HCT116 (cell line): ENCODE measurements around the gene FAM234B. TPM values are rescaled to one million over a fixed set of nuclear protein-coding genes. Genes with fewer than 3 reads are reported as not detected.
A peak's percentile ranks its signal among the peaks of the same experiment; 100 is the strongest.

Experiments used
- ATAC-seq: fragments of 200-7000 bp; cut with Tn5 transposase; 2 replicates; pipeline ENCODE4 v1.9.1; 2020; ENCODE audit warnings: mild to moderate bottlenecking, moderate library complexity
- BruUV-seq: library from RNA; stranded (reverse); fragments of 400-500 nt; replicated peaks from 2 replicates; lab custom pipeline; 2021; lab: Mats Ljungman, UMichigan
- CTCF ChIA-PET: fragments of 300-600 bp; sonication (Branson Sonifier 250); formaldehyde crosslinking; loops from one replicate; lab custom pipeline; 2021; ENCODE audit warnings: antibody characterized with exemption; lab: Charles Lee
- POLR2A ChIA-PET: fragments of 300-600, 350-600 bp; sonication (Branson Sonifier 250); formaldehyde crosslinking; loops from one replicate; lab custom pipeline; 2021; ENCODE audit warnings: antibody characterized with exemption; lab: Charles Lee
- RAD21 ChIA-PET, 2 experiments: fragments of 300-600 bp; sonication (Branson Sonifier 250); formaldehyde crosslinking; loops; one replicate each; lab custom pipeline; 2023; ENCODE audit warnings: low total read pairs in 2 of 2; ENCODE audit not compliant: uncharacterized antibody in 2 of 2, unreplicated experiment in 2 of 2, low non-redundant PET in 1 of 2; lab: Charles Lee
- DNase-seq: peaks from one replicate; pipeline ENCODE4 v3.0.0-alpha.2; 2010; ENCODE audit warnings: low read depth, low spot score
- H2AFZ ChIP-seq: fragments of 200-600 bp; shearing (Covaris generic), sonication (generic); 2 replicates; pipeline ENCODE4 v1.6.1; 2017; ENCODE audit warnings: low read depth, mixed run types, mixed read lengths, antibody characterized with exemption, low read length; ENCODE audit not compliant: poor library complexity, severe bottlenecking
- H3K27ac ChIP-seq: 2 replicates; pipeline ENCODE4 v1.5.1; 2012; ENCODE audit warnings: low read depth, low read length
- H3K27me3 ChIP-seq: fragments of 200-600 bp; sonication (generic); 2 replicates; pipeline ENCODE4 v1.6.1; 2016; ENCODE audit warnings: mixed run types, low read length, mixed read lengths; ENCODE audit not compliant: insufficient read depth
- H3K36me3 ChIP-seq, 2 experiments: fragments of 200-500 bp in 1 of 2; fragments of 200-600 bp in 1 of 2; sonication (Bioruptor generic) in 1 of 2; sonication (generic) in 1 of 2; 2 replicates each; pipeline versions ENCODE4 v1.5.1 to v1.6.1; 2014 to 2016; ENCODE audit warnings: low read length in 2 of 2, inconsistent platforms in 1 of 2, mixed read lengths in 1 of 2, mixed run types in 1 of 2; ENCODE audit not compliant: insufficient read depth in 2 of 2, control insufficient read depth in 1 of 2
- H3K4me1 ChIP-seq, 2 experiments: fragments of 200-600 bp in 1 of 2; sonication (generic) in 1 of 2; 2 replicates each; pipeline versions ENCODE4 v1.5.1 to v1.6.1; 2012 to 2017; ENCODE audit warnings: low read length in 2 of 2, inconsistent platforms in 1 of 2, mild to moderate bottlenecking in 1 of 2, mixed read lengths in 1 of 2, mixed run types in 1 of 2, moderate library complexity in 1 of 2; ENCODE audit not compliant: insufficient read depth in 2 of 2, control insufficient read depth in 1 of 2
- H3K4me2 ChIP-seq: fragments of 200-600 bp; sonication (generic); 2 replicates; pipeline ENCODE4 v1.6.1; 2017; ENCODE audit warnings: mixed run types, low read length, mixed read lengths
- H3K4me3 ChIP-seq, 2 experiments: fragments of 200-600 bp in 1 of 2; sonication (generic) in 1 of 2; replicated peaks in 1 of 2; 2 replicates each; pipeline ENCODE4 v1.5.1; 2011 to 2016; ENCODE audit warnings: low read length in 2 of 2, control low read depth in 1 of 2, low read depth in 1 of 2, mild to moderate bottlenecking in 1 of 2, mixed read lengths in 1 of 2, mixed run types in 1 of 2
- H3K79me2 ChIP-seq: fragments of 200-600 bp; sonication (generic); 2 replicates; pipeline ENCODE4 v1.6.1; 2017; ENCODE audit warnings: mild to moderate bottlenecking, mixed run types, low read length, moderate library complexity, mixed read lengths; ENCODE audit not compliant: insufficient read depth
- H3K9ac ChIP-seq: fragments of 200-600 bp; sonication (generic); 2 replicates; pipeline ENCODE4 v1.6.1; 2016; ENCODE audit warnings: low read length, mixed read lengths
- H3K9me2 ChIP-seq: fragments of 200-600 bp; sonication (generic), shearing (Covaris generic); 2 replicates; pipeline ENCODE4 v1.6.1; 2017; ENCODE audit warnings: mixed run types, mild to moderate bottlenecking, moderate library complexity; ENCODE audit not compliant: insufficient read depth
- H3K9me3 ChIP-seq, 2 experiments: fragments of 200-500 bp in 1 of 2; fragments of 200-600 bp in 1 of 2; sonication (Bioruptor generic) in 1 of 2; sonication (generic) in 1 of 2; 2 replicates each; pipeline ENCODE4 v1.6.1; 2014 to 2017; ENCODE audit warnings: low read length in 2 of 2, mixed read lengths in 2 of 2, inconsistent platforms in 1 of 2, low read depth in 1 of 2, mild to moderate bottlenecking in 1 of 2, mixed run types in 1 of 2, moderate library complexity in 1 of 2; ENCODE audit not compliant: control insufficient read depth in 1 of 2, insufficient read depth in 1 of 2
- H4K20me1 ChIP-seq: fragments of 200-600 bp; sonication (generic), shearing (Covaris generic); 2 replicates; pipeline ENCODE4 v1.6.1; 2017; ENCODE audit warnings: mixed run types, mild to moderate bottlenecking, moderate library complexity; ENCODE audit not compliant: insufficient read depth
- CBX3 ChIP-seq: IDR thresholded peaks from 2 replicates; pipeline ENCODE4 v1.6.1; 2012; ENCODE audit warnings: low read depth
- EZH2 ChIP-seq: fragments of 200-600 bp; sonication (generic); IDR thresholded peaks from 2 replicates; pipeline ENCODE4 v1.6.1; 2017; ENCODE audit warnings: antibody characterized with exemption, mixed run types
- EZH2phosphoT487 ChIP-seq: fragments of 200-600 bp; IDR thresholded peaks from 2 replicates; pipeline ENCODE4 v1.6.1; 2018; ENCODE audit warnings: antibody characterized with exemption, borderline replicate concordance
- RAD21 ChIP-seq: IDR thresholded peaks from 2 replicates; pipeline ENCODE4 v1.6.1; 2012; ENCODE audit warnings: low read depth, mild to moderate bottlenecking
- SIN3A ChIP-seq: IDR thresholded peaks from 2 replicates; pipeline ENCODE4 v1.6.1; 2012; ENCODE audit warnings: low read depth
- SP1 ChIP-seq: IDR thresholded peaks from 2 replicates; pipeline ENCODE4 v1.6.1; 2012; ENCODE audit warnings: low read depth
- YY1 ChIP-seq: IDR thresholded peaks from 2 replicates; pipeline ENCODE4 v1.6.1; 2011; ENCODE audit warnings: low read length, low read depth, moderate library complexity, mild to moderate bottlenecking; ENCODE audit not compliant: insufficient replicate concordance; ENCODE audit errors: extremely low read depth
- ZBTB33 ChIP-seq: IDR thresholded peaks from 2 replicates; pipeline ENCODE4 v1.6.1; 2011; ENCODE audit warnings: mild to moderate bottlenecking, low read length, moderate library complexity; ENCODE audit not compliant: insufficient replicate concordance; ENCODE audit errors: extremely low read depth
- ZFX ChIP-seq: fragments of 450-650 bp; IDR thresholded peaks from 2 replicates; pipeline ENCODE4 v1.6.1; 2017
- intact Hi-C: fragments of 100-400 bp; cut with micrococcal nuclease; formaldehyde crosslinking; loops from 2 replicates; pipeline ENCODE4 v1.10.0; 2022
- total RNA-seq: library from RNA; stranded (reverse); gene quantifications from one replicate; pipeline ENCODE4 v1.2.1, GENCODE V29; 2021; ENCODE audit not compliant: unreplicated experiment

Gene FAM234B
- total RNA-seq, 1 experiment from 2014 or later, result 15.9 TPM

GRCh38 chr12:13103391-13104033, 59.3 kb downstream of the FAM234B start, which contains the start of gene GSG1:
Gene GSG1, minus strand, starts transcription at chr12:13103667. Its CDS starts 155 bp downstream, at chr12:13103512.
- Histone ChIP-seq H3K79me2 (no peaks in the 10 kb centered on the region), H3K4me2 (peak within 1 kb of the TSS; percentile 88), H3K36me3 (no peaks in the 10 kb centered on the region), H3K27me3 (no peaks in the 10 kb centered on the region), H3K4me1 (peaks cover 34 to 51% of the 10 kb centered on the region in 2 experiments), H3K9ac (peak within 1 kb of the TSS; percentile 83), H3K9me3 (0 out of 4 replicates have a peak, but pooled peaks cover 0 to 9% of the 10 kb centered on the region in 2 experiments), H3K4me3 (no peak within 1 kb of the TSS), H3K27ac (peak within 1 kb of the TSS; percentile 83; the same call in 1 of the 2 replicates), H3K9me2 (no peaks in the 10 kb centered on the region), H2AFZ (no peak within 1 kb of the TSS), H4K20me1 (no peaks in the 10 kb centered on the region)
- DNase-seq, result no peak
- ChIA-PET RAD21 (interaction anchor here in 1 of 2 experiments (1.1 kb wide), 1 partner anchor 108 kb away, joined by 3 read pairs; no protein-coding TSS in a partner anchor), POLR2A (no interaction called here), CTCF (interaction anchor here (1.1 to 1.2 kb wide), 2 partner anchors 102 to 108 kb away, joined by 3 to 4 read pairs; no protein-coding TSS in a partner anchor)
- no peak for ATAC-seq
- no TSS peak for BruUV-seq
- no peak for TF ChIP-seq RAD21
- no peak for TF ChIP-seq ZFX
- no peak for TF ChIP-seq SIN3A
- TF ChIP-seq EZH2, result no peak
- no peak for TF ChIP-seq YY1
- no peak for TF ChIP-seq ZBTB33
- no peak for TF ChIP-seq SP1
- TF ChIP-seq EZH2phosphoT487, result no peak
- TF ChIP-seq CBX3, result no peak
- intact Hi-C loops, result no loop called here
